SKM-1 (cell line): ENCODE measurements around the gene MTMR6.

Source experiments
- DNase-seq: peaks from one replicate; lab custom pipeline; 2025; ENCODE audit not compliant: unreplicated experiment; lab: John Stamatoyannopoulos, UW

MTMR6 gene

GRCh38 chr13:25280396-25280795 lies 6.9 kb downstream of the MTMR6 start:
- DNase-seq = no peak

DNA sequence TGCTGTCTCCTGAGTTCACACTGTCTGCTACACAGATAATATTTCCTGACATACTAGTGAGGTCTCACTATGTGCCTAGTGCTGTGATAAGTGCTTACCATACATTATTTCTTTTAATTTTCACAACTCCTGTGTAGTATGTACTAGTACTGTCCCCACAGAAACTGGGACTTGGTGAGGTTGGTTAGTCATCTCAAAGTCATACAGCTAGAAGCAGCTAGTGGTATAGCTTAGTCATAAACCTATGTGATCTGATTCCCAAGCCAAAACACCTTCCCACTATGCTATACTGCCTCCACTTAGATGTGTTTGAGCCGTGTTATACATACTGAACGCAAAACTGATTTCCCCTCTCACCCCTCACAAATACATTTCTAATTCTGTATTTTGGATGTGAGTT lies 10.5 kb downstream of the MTMR6 start:
- DNase-seq = no peak

DNA sequence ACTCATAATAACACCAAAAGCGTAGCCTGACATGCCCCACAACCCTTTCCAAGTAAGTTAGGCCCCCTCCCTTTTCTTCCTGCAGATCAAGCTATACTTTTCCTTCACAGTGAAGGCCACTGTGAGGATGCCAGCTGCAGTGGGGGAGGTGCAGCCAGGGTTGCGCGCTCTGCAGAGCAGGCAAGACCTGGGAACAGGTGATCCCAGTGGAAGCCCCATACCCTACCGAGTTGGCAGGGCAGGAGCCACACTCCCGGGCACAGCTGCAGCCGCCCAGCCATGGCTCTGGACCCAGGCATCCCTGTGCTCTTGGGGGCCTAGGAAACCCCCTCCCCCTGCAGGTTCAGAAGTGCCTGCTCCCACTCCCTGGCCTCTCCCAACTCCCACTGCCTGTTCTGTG lies 18.7 kb downstream of the MTMR6 start:
- no peak for DNase-seq

DNA sequence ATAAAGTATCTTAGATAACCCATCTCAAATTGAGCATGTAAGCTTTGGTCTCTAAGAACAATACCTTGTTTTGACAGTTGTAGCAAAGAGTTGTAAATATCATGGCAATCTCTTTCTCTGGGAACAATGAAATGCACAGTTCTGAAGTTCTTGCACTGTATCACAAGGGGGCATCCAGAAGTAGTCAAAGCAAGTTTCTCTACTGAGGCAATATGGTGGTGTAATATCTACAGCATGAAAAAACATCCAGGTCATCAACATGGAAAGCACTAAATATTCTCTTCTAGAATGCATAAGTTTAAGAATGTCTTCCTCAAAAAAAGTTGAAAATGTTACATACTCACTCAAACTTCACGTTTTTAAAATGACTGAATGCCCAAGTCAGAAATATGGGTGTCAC lies 19.6 kb downstream of the MTMR6 start:
- DNase-seq = peak; percentile 10

GRCh38 chr13:25266706-25267105 lies 20.6 kb downstream of the MTMR6 start:
- no peak for DNase-seq

GRCh38 chr13:25262261-25262660 lies 25.0 kb downstream of the MTMR6 start:
- no peak for DNase-seq

GRCh38 chr13:25253702-25254101 lies 33.6 kb downstream of the MTMR6 start:
- DNase-seq = no peak

GRCh38 chr13:25252752-25253151 lies 34.5 kb downstream of the MTMR6 start:
- DNase-seq = no peak

DNA sequence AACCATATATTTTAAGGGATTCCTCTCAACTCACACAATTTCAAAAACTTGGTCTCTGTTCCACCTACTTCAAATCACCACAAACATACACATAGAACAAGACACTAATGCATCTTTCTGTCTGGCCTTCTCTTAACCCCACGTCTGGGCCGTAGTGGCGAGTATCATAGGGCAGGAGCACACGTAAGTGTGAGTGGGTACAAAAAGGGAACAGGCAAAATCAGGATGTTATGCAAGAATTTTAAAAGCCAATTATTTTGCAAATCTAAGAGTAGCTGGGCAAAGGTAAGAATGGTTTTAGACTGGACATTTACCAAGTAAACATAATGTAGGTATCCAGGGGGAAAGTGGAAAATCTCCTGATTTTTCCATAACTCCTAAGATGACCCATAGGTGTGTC lies 35.1 kb downstream of the MTMR6 start:
- no peak for DNase-seq

DNA sequence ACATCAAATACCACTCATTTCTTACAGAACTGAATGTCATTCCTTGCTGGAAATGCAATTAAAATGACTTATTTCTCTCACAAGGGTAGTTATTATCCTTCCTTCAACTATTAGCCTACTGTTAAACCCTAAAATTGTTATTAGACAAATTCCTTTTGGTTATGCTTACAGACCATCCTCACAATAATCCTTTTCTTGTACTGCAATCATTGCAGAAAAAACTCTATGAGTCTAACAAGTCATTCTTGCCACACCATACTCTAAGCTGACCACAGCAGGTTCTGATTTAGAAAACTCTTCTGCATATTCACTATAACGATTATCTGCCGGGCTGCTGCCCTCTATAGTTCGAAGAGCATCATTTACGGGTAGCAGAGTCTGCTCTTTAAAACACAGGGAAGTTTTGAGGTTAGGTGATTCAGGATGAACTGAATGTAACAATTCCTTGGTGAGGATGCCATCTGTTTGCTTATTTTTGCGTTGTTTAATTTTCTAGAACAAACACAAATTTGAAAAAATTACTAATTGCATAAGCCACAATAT lies 38.2 kb downstream of the MTMR6 start:
- no peak for DNase-seq

- no peak for DNase-seq
Observed at GRCh38 chr13:25248071-25248470, 39.2 kb downstream of the MTMR6 start.

GRCh38 chr13:25247360-25247759 lies 39.9 kb downstream of the MTMR6 start:
- no peak for DNase-seq

GRCh38 chr13:25244123-25244522 lies 43.2 kb downstream of the MTMR6 start:
- DNase-seq = no peak

DNA sequence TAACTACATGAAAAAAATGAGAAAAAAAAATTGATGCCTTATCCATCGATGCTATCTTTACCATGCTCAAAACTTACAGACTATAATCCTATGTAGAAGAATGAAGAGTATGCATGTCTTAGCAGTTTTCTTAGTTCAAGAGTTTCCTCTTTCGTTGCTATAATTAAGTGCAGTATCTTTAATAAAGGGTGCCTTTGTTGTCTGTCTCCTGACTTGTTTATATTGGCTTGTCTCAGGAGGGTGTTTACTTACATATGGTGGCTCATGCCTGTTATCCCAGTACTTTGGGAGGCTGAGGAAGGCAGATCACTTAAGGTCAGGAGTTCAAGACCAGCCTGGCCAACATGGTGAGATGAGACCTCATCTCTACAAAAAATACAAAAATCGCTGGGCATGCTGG lies 44.3 kb downstream of the MTMR6 start:
- no peak for DNase-seq

GRCh38 chr13:25241007-25241406 lies 46.3 kb downstream of the MTMR6 start:
- no peak for DNase-seq

DNA sequence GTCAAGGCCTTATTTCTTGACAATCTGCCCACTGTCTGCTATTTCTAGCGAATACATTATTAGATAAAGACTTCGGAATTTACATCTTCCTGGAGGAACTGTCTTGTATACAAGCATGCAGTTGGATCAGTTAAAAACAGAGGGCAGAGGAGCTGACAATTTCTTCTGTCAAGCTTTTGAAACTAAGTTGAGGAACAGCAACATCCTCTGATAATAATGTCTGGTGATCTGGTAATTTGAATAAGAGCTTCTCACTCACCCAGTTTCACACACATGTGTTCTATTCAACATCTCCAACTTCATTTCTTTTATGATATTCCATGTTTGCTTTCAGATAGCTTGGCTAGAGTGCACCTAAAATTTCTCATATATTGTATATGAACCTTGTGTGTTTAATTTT lies 50.2 kb downstream of the MTMR6 start:
- no peak for DNase-seq

DNA sequence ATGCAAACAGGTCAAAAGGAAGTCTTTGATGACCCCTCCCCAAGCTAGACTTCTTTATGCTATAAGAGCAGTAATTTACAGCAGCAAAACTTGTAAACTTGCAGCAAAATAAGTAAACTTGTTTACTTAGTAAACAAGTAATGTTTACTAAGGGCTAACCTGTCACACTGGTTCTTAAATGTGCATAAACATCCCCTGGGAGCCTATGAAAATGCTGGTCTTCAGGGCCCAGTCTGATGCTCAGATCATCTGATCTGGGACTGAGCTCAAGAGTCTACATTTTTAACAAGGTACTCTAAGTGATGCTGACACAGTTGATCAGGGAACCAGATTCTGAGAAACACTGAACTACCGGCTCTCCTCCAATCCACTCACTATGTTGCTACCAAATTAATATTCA lies 53.4 kb downstream of the MTMR6 start:
- DNase-seq = no peak

- peak; percentile 38 for DNase-seq
Observed at GRCh38 chr13:25232937-25233515, 54.3 kb downstream of the MTMR6 start.

DNA sequence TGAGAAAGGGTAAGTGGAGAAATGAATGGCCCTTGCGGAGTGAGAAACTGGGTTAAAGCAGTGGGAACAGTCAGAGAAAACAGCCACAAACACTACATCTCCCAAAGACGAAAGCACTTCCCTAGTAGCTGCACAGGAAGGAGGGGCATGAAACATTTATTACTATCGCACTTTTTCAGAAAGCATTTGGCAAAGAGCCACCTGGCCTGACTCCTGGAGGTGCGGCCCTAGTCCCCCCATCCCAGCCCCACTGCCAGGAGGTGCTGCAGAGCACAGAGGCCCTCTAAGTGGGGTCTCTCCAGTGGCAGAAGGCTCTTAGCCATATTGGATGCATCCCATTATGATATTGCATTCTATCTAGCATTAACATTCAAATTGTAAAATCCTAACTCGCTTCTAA lies 55.8 kb downstream of the MTMR6 start:
- no peak for DNase-seq

DNA sequence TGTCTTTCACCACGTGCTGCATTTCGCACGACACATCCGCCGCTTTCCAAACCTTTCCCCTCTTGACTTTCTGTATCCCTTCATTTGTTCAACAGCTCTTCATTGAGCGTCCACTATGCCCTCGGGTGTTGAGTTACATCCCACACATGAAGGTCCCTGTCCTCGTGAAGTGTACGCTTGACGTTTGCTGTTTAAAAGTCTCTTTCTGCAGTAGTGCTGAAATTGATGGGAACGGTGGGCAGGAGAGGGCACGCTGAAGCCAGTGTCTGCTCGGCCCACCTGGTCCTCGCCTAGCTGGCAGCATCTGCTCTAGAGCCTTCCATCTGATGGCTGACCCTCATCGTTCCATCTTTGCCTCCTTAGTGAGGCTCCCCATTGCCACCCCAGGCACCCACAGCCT lies 59.6 kb downstream of the MTMR6 start:
- DNase-seq = no peak

DNA sequence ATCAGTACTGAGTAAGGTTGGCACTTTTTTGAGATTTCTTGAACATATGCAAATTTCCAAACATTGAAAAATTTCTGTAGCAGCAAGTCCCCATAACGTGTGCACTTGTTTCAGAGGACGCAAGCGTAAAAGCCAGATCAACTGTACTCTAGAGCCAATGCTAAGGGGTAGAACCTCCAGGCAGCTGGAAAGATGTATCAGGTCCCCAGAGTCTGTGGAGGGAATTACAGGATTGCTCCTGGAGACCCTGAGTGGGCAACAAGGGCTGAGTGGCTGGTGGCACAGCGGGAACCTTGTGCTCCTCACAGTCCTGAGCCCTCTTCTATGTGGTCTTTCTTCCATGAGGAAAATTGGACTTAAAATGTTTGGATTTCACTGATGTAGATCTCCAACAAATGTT lies 61.3 kb downstream of the MTMR6 start:
- no peak for DNase-seq

DNA sequence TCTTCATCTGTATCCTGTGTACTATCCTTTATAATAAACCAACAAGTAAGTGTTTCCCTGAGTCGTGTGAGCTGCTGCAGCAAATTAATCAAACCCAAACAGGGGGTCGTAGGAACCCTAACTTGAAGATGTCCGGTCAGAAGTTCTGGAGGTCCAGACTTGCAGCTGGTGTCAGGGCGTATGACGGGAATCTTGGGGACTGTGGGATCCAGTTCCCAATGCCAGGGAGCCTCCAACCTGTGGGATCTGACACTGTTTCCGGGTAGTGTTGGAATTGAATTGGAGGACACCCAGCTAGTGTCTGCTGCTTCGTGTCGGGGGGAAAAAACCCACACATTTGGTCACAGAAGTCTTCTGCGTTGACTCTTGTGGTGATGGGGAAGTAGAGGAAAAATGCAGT lies 63.1 kb downstream of the MTMR6 start:
- DNase-seq = no peak

DNA sequence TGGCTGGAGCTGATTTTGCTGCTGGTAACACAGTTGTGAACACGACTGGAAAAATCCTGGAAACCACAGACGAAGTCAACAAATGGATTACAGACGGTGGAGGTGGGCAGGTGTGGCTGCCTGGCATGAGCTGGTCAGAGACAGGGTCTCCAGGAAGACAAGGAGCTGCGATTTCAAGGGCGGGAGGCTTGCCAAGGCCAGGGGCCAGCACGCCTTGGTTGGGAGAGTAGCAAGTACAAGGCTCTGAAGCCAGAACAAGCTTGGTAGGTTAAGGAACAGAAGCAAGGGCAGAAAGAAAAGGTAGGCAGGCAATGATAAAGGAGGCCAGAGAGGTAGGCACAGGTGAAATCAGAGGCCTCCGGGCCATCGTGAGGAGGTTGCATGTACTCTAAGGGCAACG lies 64.5 kb downstream of the MTMR6 start:
- no peak for DNase-seq
